ENCODE results near the gene DYRK1A. TPM values are rescaled to one million over a fixed set of nuclear protein-coding genes. Genes with fewer than 3 reads are reported as not detected.

Gene DYRK1A
- total RNA-seq, 2 donors from 2014 or later: 70.5 to 146 TPM

DNA sequence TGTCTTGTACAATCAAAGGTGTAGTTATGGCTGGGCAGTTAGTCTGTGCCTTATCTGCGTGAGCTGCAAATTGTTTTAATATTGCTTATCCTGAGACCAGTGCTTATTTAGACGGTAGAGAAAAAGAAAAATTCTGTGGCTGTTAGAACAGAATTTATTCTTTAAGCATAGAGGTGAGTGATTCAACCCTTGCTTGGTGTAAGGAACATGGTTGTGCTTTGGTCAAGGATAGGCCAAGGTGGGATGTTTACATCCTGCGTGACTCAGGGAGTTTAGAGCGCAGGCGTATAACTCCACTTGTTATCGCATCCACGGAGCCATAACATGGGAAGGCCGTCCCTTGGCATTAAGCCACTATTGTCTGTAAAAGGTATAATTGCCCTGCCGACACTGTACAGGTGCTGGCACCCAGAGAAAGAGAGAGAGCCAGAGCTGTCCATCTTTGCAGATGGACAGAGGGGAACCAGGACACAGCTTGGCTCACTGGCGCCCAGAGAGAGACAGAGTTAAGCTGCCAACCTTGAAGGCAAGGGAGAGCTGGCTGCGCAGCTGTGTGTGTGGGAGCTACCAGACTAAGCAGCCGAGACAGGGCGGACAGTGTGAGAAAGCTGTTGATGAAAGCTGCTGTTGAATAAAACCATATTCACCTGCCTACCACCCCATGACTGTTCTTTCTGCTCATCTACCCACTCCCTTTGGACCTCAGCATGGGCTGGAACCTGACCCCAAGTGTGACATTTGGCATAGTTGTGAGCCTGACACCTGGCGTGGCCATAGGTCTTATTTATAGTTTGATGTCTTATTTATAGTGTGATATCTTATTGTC is 200.4 kb downstream of the DYRK1A start:
- Histone ChIP-seq H3K27me3 (replicated peaks; ENCODE audit: insufficient read depth) (no peaks in the 10 kb centered on the region), H3K9me3 (no peaks in the 10 kb centered on the region), H3K4me1 (replicated peaks) (no peaks in the 10 kb centered on the region), H3K36me3 (no peaks in the 10 kb centered on the region), H3K4me3 (no peak overlapping the region), H3K27ac (no peak overlapping the region)
- intact Hi-C loops (cut with DNase I): loop anchor here (10.0 kb wide), 1 partner anchor 582 kb away; no protein-coding TSS in a partner anchor
- no peak for TF ChIP-seq POLR2AphosphoS5 (IDR thresholded peaks at IDR 0.05)
- TF ChIP-seq POLR2A (IDR thresholded peaks at IDR 0.05): no peak
- TF ChIP-seq, protein P1, sequence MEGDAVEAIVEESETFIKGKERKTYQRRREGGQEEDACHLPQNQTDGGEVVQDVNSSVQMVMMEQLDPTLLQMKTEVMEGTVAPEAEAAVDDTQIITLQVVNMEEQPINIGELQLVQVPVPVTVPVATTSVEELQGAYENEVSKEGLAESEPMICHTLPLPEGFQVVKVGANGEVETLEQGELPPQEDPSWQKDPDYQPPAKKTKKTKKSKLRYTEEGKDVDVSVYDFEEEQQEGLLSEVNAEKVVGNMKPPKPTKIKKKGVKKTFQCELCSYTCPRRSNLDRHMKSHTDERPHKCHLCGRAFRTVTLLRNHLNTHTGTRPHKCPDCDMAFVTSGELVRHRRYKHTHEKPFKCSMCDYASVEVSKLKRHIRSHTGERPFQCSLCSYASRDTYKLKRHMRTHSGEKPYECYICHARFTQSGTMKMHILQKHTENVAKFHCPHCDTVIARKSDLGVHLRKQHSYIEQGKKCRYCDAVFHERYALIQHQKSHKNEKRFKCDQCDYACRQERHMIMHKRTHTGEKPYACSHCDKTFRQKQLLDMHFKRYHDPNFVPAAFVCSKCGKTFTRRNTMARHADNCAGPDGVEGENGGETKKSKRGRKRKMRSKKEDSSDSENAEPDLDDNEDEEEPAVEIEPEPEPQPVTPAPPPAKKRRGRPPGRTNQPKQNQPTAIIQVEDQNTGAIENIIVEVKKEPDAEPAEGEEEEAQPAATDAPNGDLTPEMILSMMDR (IDR thresholded peaks at IDR 0.05): no peak
- DNase-seq (ENCODE audit: low spot score): no peak
- WGBS: 91% methylated on average over 14 of the region's 14 CpGs

DNA sequence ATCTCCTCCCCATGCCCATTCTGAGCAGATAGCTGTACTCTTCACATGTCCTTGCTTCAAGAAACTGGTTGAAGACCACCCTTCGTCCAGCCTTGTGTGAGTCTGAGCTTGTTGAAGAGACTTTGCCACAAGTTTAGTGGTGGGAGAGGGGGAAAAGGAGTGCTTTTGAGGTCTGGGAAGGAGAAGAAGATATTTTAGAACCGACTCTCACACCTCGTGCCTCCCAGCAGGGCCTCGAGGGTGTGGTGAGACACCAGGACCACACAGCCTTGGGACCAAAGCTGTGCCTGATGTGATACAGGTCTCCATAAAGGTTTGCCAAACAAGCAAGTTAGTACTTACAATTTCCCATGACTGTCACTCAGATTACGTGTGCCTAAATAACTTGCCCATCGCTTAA is 201.8 kb downstream of the DYRK1A start:
- 54% methylated on average over 6 of the region's 6 CpGs for WGBS
- no peaks in the 10 kb centered on the region for H3K27me3 ChIP-seq (replicated peaks; ENCODE audit: insufficient read depth)
- TF ChIP-seq POLR2AphosphoS5 (IDR thresholded peaks at IDR 0.05): no peak
- TF ChIP-seq POLR2A (IDR thresholded peaks at IDR 0.05): no peak
- TF ChIP-seq, protein P1 (IDR thresholded peaks at IDR 0.05): no peak
- no peak for DNase-seq (ENCODE audit: low spot score)
- H3K27ac ChIP-seq: no peak overlapping the region
- H3K36me3 ChIP-seq: no peaks in the 10 kb centered on the region
- no peaks in the 10 kb centered on the region for H3K9me3 ChIP-seq
- H3K4me1 ChIP-seq (replicated peaks): no peaks in the 10 kb centered on the region
- H3K4me3 ChIP-seq: no peak overlapping the region
- intact Hi-C loops (cut with DNase I): loop anchor here (10.0 kb wide), 1 partner anchor 584 kb away; no protein-coding TSS in a partner anchor

DNA sequence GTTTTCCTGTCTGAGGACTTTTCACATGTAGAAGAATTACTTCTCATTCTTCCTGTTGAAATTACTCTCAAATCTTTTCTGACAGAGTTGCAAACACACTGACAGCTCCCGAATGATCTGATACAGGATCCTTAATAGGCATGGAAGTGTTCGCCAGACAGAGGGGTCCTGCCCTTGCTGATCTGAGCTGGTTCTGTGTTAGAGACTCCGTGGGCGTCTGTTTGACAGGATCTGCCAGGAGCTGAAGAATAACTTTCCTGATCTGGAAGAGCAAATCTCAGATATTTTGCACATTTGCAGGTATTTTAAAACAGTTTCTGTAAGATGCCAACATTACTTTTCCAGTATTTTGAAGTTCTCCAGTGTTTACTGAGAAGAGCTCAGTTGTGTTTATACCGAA is 202.3 kb downstream of the DYRK1A start:
- DNase-seq (ENCODE audit: low spot score): no peak
- no peak for TF ChIP-seq POLR2A (IDR thresholded peaks at IDR 0.05)
- TF ChIP-seq, protein P1 (IDR thresholded peaks at IDR 0.05): no peak
- TF ChIP-seq POLR2AphosphoS5 (IDR thresholded peaks at IDR 0.05): no peak
- Histone ChIP-seq H3K4me3 (no peak overlapping the region), H3K27ac (no peak overlapping the region), H3K9me3 (no peaks in the 10 kb centered on the region), H3K36me3 (no peaks in the 10 kb centered on the region), H3K27me3 (replicated peaks; ENCODE audit: insufficient read depth) (no peaks in the 10 kb centered on the region), H3K4me1 (replicated peaks) (no peaks in the 10 kb centered on the region)
- intact Hi-C loops (cut with DNase I): loop anchor here (10.0 kb wide), 1 partner anchor 584 kb away; no protein-coding TSS in a partner anchor
- WGBS: 50% methylated on average over 5 of the region's 5 CpGs

DNA sequence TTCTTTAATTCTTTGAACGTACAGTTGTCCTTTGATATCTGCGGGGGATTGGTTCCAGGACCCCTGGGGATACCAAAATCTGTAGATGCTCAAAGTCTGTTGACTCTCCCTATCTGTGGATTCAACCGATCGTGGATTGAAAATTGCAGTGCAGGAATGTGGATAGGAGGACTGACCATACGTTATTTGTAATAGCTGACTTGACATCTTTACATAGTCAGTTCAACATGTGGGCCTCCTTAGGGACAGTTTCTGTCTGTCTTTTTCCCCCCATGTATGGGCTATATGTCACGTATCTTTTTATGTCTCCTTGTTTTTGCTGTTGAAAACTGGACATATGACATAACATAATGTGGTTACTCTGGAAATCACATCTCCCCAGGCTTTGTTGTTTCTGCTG is 204.9 kb downstream of the DYRK1A start:
- Histone ChIP-seq H3K4me1 (replicated peaks) (no peaks in the 10 kb centered on the region), H3K27me3 (replicated peaks; ENCODE audit: insufficient read depth) (no peaks in the 10 kb centered on the region), H3K27ac (no peak overlapping the region), H3K9me3 (no peaks in the 10 kb centered on the region), H3K36me3 (no peaks in the 10 kb centered on the region), H3K4me3 (no peak overlapping the region)
- no peak for TF ChIP-seq POLR2A (IDR thresholded peaks at IDR 0.05)
- TF ChIP-seq, protein P1 (IDR thresholded peaks at IDR 0.05): no peak
- TF ChIP-seq POLR2AphosphoS5 (IDR thresholded peaks at IDR 0.05): no peak
- WGBS: 71% methylated on average over 6 of the region's 6 CpGs
- no peak for DNase-seq (ENCODE audit: low spot score)
- intact Hi-C loops (cut with DNase I): no loop called here

DNA sequence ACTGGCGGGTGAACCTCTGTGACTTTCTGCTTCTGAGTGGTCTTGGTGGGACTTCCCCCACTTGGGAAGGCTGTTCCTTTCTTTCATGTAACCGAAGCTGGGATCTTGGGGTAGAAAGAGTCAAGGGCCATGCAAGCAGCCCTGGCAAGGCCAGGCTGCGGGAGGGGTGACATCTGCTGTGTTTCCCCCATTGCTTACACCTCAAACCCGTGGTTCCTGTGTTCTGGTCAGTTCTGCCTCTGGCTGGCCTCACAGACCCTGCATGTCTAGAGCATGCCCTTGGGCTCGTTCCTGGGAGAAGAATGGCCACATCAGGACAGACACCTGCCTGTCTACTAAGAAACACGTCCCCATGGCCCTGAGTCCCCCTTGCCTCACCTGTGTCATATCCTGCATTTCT is 207.7 kb downstream of the DYRK1A start:
- DNase-seq (ENCODE audit: low spot score): no peak
- TF ChIP-seq POLR2AphosphoS5 (IDR thresholded peaks at IDR 0.05): no peak
- TF ChIP-seq, protein P1 (IDR thresholded peaks at IDR 0.05): no peak
- no peak for TF ChIP-seq POLR2A (IDR thresholded peaks at IDR 0.05)
- Histone ChIP-seq H3K27me3 (replicated peaks; ENCODE audit: insufficient read depth) (no peaks in the 10 kb centered on the region), H3K4me1 (replicated peaks) (no peaks in the 10 kb centered on the region), H3K9me3 (no peaks in the 10 kb centered on the region), H3K27ac (no peak overlapping the region), H3K36me3 (no peaks in the 10 kb centered on the region), H3K4me3 (no peak overlapping the region)
- WGBS: 92% methylated on average over 6 of the region's 6 CpGs
- intact Hi-C loops (cut with DNase I): no loop called here

All from prostate gland (tissue), 2 donors.